ENCODE results near the gene CDK16. TPM values are rescaled to one million over a fixed set of nuclear protein-coding genes. Genes with fewer than 3 reads are reported as not detected.

Gene CDK16
- polyA plus RNA-seq, 3 donors from 2014 or later = 3.0 to 16.6 (median 4.7) TPM

DNA sequence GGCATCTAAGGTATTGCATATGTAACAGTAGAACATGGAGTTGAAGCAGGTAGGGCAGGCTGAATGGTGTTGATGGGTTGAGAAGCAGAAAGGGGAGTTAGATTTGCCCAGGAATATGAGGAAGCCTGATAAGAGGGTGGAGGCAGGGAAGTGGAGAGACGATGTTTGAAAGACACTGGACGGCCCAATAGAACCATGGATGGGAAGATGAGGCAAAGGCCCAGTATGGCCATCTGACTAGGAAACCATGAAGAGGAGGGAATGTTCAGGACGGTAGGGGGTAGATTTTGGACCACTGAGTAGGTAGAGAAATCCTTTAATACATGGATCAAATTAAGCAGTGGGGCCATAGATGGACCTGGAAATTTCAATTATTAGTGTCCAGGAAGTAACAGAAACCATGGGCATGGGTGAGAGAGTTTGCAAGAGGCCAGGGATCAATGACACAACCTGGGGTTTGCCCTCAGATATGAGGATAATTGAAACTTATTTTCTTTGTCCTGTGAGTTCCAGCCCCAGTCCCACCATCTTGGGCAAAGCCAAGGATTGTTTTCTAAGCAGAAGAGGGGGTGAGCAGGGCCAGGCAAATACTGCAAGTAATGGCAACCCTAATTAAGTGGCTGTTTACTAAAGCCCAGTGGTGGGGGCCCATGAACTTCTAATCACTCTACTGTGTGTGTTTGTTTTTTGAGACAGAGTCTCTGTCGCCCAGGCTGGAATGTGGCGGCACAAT, 11.8 kb downstream of the CDK16 start:
- H3K4me1 Mint-ChIP-seq = peaks cover 12 to 34% of the 10 kb centered on the region in 2 donors
- no peak overlapping the region for H3K4me3 Mint-ChIP-seq
- H3K9me3 Mint-ChIP-seq = no peaks in the 10 kb centered on the region
- H3K36me3 Mint-ChIP-seq = peaks cover 5 to 34% (median 29%) of the 10 kb centered on the region in 3 donors
- DNase-seq = no peak
- H3K27me3 Mint-ChIP-seq (ENCODE audit: low read depth in 3 of 3) = peaks cover 10 to 20% (median 14%) of the 10 kb centered on the region in 3 donors
- peak overlapping the region in 3 of 6 donors; percentile 7 to 36 (median 31) for H3K27ac Mint-ChIP-seq

DNA sequence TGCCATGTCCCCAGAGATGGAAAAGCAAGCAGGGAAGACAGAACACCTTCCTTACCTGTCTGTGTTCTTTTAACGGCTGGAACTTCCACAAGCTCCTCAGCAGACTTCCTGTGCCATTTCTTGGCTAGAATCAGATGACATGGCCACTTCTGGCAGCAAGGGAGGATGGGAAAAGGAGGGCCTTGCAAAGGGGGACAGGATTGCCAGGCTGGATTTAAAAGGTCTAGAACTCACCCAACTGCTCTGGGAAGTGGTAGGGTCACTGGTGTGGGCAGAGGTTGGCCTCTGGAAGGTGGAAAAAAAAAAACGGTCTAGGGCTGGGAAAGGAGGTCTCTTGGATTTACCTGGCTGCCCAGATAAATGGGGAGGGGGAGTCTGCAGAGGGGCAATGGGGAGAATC, 12.7 kb downstream of the CDK16 start:
- Mint-ChIP-seq H3K4me3 (peak overlapping the region in 1 of 5 donors; percentile 64), H3K36me3 (peaks cover 0 to 28% (median 24%) of the 10 kb centered on the region in 3 donors), H3K4me1 (peaks cover 15 to 43% of the 10 kb centered on the region in 2 donors), H3K9me3 (no peaks in the 10 kb centered on the region), H3K27me3 (ENCODE audit: low read depth in 3 of 3) (peaks cover 10 to 18% (median 16%) of the 10 kb centered on the region in 3 donors), H3K27ac (peak overlapping the region in 5 of 6 donors; percentile 36 to 98 (median 96))
- no peak for DNase-seq

DNA sequence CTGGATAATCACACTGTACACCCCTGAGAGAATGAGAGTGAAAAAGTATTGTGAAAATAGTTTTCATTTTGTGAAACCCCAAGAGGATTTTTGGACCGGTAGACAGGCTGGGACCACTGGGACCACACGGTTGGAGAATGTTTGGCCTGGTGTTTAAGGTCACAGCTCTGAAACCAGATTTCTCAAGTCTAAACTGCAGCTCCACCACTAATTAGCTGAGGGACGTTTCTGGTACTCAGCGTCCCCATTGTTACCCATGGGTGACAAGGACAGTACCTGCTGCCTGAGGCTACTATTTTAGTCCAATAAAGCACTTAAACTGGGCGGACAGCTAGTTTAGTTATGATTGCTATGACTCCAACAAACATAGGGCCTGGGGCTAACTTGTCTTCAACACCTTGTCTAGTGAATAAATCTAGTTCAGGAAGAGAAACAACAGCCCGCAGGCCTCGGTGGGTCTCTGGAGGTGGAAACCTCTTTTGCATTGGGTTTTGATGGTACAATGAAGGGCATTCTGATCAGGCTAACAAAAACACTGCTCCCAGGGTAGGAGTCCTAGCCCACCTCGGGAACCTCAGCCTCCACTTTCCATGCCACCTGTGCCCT, 13.8 kb downstream of the CDK16 start:
- H3K4me3 Mint-ChIP-seq = peak overlapping the region; percentile 84 to 97 (median 95)

DNA sequence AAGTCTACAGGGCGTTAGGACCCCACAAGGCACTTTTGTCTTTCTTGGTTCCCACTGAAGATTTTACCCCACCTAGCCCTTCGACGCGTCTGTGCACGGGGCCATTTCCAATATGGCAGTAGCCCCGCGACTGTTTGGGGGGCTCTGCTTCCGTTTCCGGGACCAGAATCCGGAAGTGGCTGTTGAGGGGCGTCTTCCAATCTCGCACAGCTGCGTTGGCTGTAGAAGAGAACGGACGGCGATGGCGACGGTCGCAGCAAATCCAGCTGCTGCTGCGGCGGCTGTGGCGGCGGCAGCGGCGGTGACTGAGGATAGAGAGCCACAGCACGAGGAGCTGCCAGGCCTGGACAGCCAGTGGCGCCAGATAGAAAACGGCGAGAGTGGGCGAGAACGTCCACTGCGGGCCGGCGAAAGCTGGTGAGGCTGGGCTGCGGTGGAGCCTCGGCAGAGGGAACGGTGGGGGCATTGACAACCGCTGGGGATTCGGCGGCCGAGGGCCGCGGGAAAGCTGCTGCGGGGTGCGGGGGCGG, 14.4 kb downstream of the CDK16 start, which contains the start of gene USP11:
Gene USP11 (plus strand): TSS at position 207 of the 530 bp plus-strand sequence. CDS start 35 bp downstream, at position 242.
- peak within 1 kb of the TSS; percentile 96 to 99 (median 96) for H3K27ac Mint-ChIP-seq
- peaks cover 10 to 21% (median 18%) of the 10 kb centered on the region in 3 donors for H3K27me3 Mint-ChIP-seq (ENCODE audit: low read depth in 3 of 3)

More for the DNA sequence above, 13.8 kb downstream of the CDK16 start:
- H3K36me3 Mint-ChIP-seq = peaks cover 0 to 18% (median 15%) of the 10 kb centered on the region in 3 donors
- no peaks in the 10 kb centered on the region for H3K9me3 Mint-ChIP-seq
- peaks cover 17 to 53% of the 10 kb centered on the region in 2 donors for H3K4me1 Mint-ChIP-seq
- no peak for DNase-seq
- H3K27me3 Mint-ChIP-seq (ENCODE audit: low read depth in 3 of 3) = peaks cover 10 to 21% (median 18%) of the 10 kb centered on the region in 3 donors
- H3K27ac Mint-ChIP-seq = peak overlapping the region; percentile 96 to 99 (median 96)

DNA sequence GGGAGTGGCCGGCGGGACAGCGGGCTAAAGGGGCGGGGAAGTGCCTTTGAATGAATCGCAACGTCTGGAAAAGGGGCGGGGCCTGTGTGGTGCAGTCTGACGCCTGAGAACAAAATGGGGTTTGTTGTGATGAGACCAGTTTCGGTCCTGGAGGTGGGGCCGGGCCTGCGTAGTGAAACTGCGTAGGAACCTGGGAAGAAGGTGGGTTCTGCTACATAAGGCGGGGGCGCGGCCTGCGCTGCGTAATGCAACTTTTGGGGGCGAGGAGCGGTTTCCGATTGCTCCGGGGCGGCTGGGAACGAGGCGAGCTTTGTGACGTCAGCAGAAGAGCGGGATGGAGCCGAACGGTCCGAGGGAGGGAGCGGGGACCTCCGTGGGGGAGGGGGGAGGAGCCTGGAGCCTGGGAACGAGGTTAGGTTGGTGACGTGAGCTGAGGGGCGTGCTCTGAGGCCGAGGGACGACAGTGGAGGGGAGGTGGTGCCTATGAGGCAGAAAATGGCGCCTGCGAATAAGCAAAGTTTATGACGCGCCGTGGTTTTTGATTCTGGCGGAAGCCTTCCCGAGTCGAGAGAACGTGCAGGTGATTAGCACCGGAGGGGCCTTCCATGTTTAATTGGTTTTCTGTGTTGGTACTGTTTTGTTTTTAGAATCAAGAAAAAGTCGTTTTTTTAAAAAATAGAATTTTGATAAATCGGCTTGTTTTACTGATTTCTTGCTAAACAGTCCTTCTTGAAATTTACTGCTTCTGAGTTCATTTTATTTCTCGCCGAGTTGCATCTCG, 15.0 kb downstream of the CDK16 start:
- peak overlapping the region; percentile 84 to 97 (median 95) for H3K4me3 Mint-ChIP-seq
- peaks cover 10 to 21% (median 18%) of the 10 kb centered on the region in 3 donors for H3K27me3 Mint-ChIP-seq (ENCODE audit: low read depth in 3 of 3)
- DNase-seq = peak; percentile 94 to 96 (median 95)
- H3K27ac Mint-ChIP-seq = peak overlapping the region; percentile 96 to 99 (median 96)
- H3K9me3 Mint-ChIP-seq = no peaks in the 10 kb centered on the region
- peaks cover 0 to 8% (median 7%) of the 10 kb centered on the region in 3 donors for H3K36me3 Mint-ChIP-seq
- H3K4me1 Mint-ChIP-seq = peaks cover 17 to 58% of the 10 kb centered on the region in 2 donors

More for the DNA sequence above, 14.4 kb downstream of the CDK16 start, which contains the start of gene USP11:
- DNase-seq = peak; percentile 62 to 76 (median 76)
- Mint-ChIP-seq H3K4me1 (peaks cover 17 to 58% of the 10 kb centered on the region in 2 donors), H3K9me3 (no peaks in the 10 kb centered on the region), H3K4me3 (peak within 1 kb of the TSS; percentile 84 to 97 (median 95)), H3K36me3 (peaks cover 0 to 14% (median 13%) of the 10 kb centered on the region in 3 donors)

DNA sequence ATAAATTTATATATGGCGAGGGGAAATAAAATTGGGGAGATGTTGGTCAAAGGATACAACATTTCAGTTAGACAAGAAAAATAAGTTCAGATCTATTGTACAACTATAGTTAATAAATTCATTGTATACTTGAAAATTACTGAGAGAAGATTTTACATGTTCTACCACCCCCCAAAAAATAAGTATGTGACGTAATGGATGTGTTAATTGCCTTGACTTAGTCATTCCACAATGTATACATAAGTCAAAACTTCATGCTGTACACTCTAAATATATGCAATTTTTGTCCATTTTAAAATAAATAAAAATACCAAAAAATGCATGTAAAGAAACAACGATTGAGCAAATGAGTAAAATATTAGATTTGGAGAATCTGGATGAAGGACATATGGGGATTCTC, 16.1 kb downstream of the CDK16 start:
- H3K4me1 Mint-ChIP-seq = peaks cover 17 to 59% of the 10 kb centered on the region in 2 donors
- peaks cover 0 to 4% (median under 1%) of the 10 kb centered on the region in 3 donors for H3K36me3 Mint-ChIP-seq
- DNase-seq = no peak
- peak overlapping the region; percentile 34 to 99 (median 96) for H3K27ac Mint-ChIP-seq
- H3K27me3 Mint-ChIP-seq (ENCODE audit: low read depth in 3 of 3) = peaks cover 10 to 21% (median 18%) of the 10 kb centered on the region in 3 donors
- no peaks in the 10 kb centered on the region for H3K9me3 Mint-ChIP-seq
- peak overlapping the region; percentile 76 to 97 (median 95) for H3K4me3 Mint-ChIP-seq

DNA sequence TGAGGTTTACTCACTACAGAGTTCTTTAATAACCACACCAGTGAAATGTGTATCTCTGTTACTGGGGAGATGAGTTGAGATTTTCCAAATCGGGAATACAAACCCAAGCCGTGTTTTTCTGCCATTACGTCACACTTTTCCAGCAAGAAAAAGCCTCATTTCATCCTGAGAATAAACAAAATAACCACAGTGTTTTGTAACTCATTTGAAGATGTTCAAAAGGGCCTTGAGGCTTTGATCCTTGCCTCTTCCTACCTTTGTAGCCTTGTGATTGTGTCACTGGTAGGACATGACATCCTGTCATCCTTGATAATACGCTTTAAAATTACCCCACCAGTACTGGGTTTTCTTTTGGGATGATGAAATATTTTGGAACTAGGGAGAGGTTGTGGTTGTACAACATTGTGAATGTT, 17.2 kb downstream of the CDK16 start:
- H3K4me1 Mint-ChIP-seq = peaks cover 17 to 62% of the 10 kb centered on the region in 2 donors
- DNase-seq = no peak
- H3K9me3 Mint-ChIP-seq = no peaks in the 10 kb centered on the region
- peaks cover 0 to 10% (median 7%) of the 10 kb centered on the region in 3 donors for H3K36me3 Mint-ChIP-seq
- peak overlapping the region in 2 of 5 donors; percentile 10 to 60 for H3K4me3 Mint-ChIP-seq
- H3K27me3 Mint-ChIP-seq (ENCODE audit: low read depth in 3 of 3) = peaks cover 10 to 21% (median 18%) of the 10 kb centered on the region in 3 donors
- peak overlapping the region; percentile 25 to 96 (median 38) for H3K27ac Mint-ChIP-seq

DNA sequence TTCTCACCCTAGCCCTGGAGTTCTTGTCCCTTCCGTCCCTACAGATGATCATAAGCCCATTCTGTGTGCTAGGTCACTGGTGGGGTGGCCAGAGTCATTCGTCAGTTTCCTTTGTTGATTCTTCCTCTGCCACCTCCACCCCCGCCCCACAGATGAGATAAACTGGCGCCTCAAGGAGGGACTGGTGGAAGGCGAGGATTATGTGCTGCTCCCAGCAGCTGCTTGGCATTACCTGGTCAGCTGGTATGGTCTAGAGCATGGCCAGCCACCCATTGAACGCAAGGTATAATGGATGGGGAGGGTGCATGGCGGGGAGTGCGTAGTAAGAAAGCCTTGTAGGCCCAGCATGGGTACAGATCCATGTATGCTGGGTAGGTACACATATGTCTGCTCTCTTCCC, 20.7 kb downstream of the CDK16 start:
- no peaks in the 10 kb centered on the region for H3K9me3 Mint-ChIP-seq
- peak overlapping the region in 1 of 6 donors; percentile 50 for H3K27ac Mint-ChIP-seq
- H3K27me3 Mint-ChIP-seq (ENCODE audit: low read depth in 3 of 3) = peaks cover 0 to 9% (median 6%) of the 10 kb centered on the region in 3 donors

DNA sequence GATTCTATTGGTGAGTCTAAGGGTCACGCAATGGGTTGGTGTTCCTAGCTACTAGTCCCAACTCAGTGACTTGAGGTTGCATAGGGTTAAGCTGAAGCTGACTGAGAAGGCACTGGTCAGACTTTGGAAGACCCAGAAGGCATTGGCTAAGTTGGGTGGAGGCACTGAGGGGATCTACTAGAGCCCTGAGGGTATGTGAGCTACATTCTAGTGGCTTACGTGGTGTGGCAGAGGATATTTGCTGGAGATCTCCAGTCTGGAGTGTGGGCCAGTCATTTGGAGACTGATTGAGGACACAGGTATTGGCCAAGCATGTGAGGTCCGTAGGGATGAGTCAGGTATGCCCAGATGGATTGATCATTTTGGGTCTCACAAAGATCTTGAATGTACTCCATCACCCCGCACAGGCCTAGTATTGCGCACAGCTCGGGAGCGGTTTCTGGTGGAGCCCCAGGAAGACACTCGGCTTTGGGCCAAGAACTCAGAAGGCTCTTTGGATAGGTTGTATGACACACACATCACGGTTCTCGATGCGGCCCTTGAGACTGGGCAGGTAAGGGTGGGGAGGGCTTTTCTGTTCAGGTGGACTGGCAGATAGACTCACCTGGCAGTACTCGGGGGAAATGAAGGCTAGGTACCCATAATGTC, 21.5 kb downstream of the CDK16 start:
- Mint-ChIP-seq H3K4me3 (no peak overlapping the region), H3K9me3 (no peaks in the 10 kb centered on the region), H3K36me3 (peaks cover 4 to 37% (median 12%) of the 10 kb centered on the region in 3 donors), H3K27ac (peak overlapping the region in 1 of 6 donors; percentile 50), H3K4me1 (peaks cover 5 to 31% of the 10 kb centered on the region in 2 donors), H3K27me3 (ENCODE audit: low read depth in 3 of 3) (peaks cover 1 to 7% (median 6%) of the 10 kb centered on the region in 3 donors)
- DNase-seq = no peak

More for the DNA sequence above, 20.7 kb downstream of the CDK16 start:
- Mint-ChIP-seq H3K36me3 (peaks cover 4 to 33% (median 12%) of the 10 kb centered on the region in 3 donors), H3K4me3 (no peak overlapping the region), H3K4me1 (peaks cover 7 to 39% of the 10 kb centered on the region in 2 donors)
- DNase-seq = no peak

DNA sequence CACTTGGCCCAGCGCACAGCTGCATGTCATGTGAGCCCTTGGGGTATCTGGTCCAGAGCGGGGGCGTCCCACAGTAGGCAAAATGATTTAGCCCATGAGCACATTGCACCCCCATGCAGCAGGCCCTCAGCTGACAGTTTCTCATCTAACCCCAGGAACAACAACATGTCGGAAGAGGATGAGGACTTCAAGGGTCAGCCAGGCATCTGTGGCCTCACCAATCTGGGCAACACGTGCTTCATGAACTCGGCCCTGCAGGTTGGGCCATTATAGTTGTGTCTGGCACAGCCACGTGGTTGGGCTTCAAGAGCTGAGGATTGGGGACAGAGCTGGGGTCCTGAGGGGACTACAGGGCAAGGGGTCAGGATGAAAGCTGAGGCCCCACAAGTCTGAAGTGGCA, 22.1 kb downstream of the CDK16 start:
- H3K4me3 Mint-ChIP-seq = no peak overlapping the region
- H3K4me1 Mint-ChIP-seq = peaks cover 2 to 25% of the 10 kb centered on the region in 2 donors
- H3K27me3 Mint-ChIP-seq (ENCODE audit: low read depth in 3 of 3) = peaks cover 1 to 7% (median 2%) of the 10 kb centered on the region in 3 donors
- DNase-seq = no peak
- H3K27ac Mint-ChIP-seq = no peak overlapping the region
- peaks cover 4 to 40% (median 13%) of the 10 kb centered on the region in 3 donors for H3K36me3 Mint-ChIP-seq
- no peaks in the 10 kb centered on the region for H3K9me3 Mint-ChIP-seq

DNA sequence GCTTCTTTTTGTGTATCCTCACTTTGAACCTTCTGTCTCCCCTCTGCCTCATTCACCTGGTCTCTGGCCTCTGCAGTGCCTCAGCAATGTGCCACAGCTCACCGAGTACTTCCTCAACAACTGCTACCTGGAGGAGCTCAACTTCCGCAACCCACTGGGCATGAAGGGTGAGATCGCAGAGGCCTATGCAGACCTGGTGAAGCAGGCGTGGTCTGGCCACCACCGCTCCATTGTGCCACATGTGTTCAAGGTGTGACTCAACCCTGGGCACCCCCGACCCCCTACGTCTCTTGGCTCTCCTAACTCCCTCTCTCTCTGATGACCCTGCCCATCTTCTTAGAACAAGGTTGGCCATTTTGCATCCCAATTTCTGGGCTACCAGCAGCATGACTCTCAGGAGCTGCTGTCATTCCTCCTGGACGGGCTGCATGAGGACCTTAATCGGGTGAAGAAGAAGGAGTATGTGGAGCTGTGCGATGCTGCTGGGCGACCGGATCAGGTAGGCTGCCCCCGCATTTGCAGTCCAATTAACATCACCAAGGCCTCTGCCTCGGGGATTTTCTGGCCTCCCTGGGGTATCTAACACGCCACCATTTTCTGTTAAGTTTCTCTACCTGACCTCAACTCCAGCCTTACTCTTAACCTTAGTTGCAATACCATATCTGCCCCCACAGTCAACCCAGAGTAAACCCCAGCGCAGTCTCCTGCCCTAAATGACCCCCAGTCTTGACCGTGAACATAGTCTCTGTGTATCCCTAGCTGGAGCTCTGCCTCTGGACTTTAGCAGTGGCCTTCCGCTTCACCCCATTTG, 22.9 kb downstream of the CDK16 start:
- Mint-ChIP-seq H3K9me3 (no peaks in the 10 kb centered on the region), H3K4me1 (peaks cover 2 to 17% of the 10 kb centered on the region in 2 donors), H3K27me3 (ENCODE audit: low read depth in 3 of 3) (peaks cover 0 to 6% (median 1%) of the 10 kb centered on the region in 3 donors), H3K27ac (peak overlapping the region in 2 of 6 donors; percentile 31 to 65), H3K4me3 (no peak overlapping the region), H3K36me3 (peaks cover 9 to 47% (median 21%) of the 10 kb centered on the region in 3 donors)
- DNase-seq = no peak

DNA sequence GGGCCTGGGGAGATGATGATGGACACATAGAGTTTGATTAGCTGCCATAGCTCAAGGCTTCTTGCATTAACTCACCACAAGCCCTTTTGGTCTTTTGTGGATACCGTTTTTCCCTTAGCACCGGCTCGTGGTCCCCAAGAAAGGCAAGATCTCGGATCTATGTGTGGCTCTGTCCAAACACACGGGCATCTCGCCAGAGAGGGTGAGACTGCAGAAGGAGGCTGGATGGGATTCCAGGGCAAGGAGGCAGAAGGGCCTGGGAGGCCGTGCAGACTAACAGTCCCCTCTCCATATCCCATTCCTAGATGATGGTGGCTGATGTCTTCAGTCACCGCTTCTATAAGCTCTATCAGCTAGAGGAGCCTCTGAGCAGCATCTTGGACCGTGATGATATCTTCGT, 23.8 kb downstream of the CDK16 start:
- H3K36me3 Mint-ChIP-seq = peaks cover 9 to 49% (median 22%) of the 10 kb centered on the region in 3 donors
- H3K27me3 Mint-ChIP-seq (ENCODE audit: low read depth in 3 of 3) = peaks cover 0 to 2% (median 1%) of the 10 kb centered on the region in 3 donors
- no peak overlapping the region for H3K27ac Mint-ChIP-seq
- no peak for DNase-seq
- no peak overlapping the region for H3K4me3 Mint-ChIP-seq
- H3K9me3 Mint-ChIP-seq = no peaks in the 10 kb centered on the region
- H3K4me1 Mint-ChIP-seq = peaks cover 0 to 9% of the 10 kb centered on the region in 2 donors
